OCI-LY7 (cell line): ENCODE data around the gene RAC2. TPM values are rescaled to one million over a fixed set of nuclear protein-coding genes. Genes with fewer than 3 reads are reported as not detected.

Experiments used
- BruUV-seq: library from RNA; stranded (reverse); fragments of 400-500 nt; replicated peaks from 2 replicates; lab custom pipeline; 2021; lab: Mats Ljungman, UMichigan
- CTCF ChIA-PET: fragments of 300-600 bp; sonication (Branson Sonifier 250); formaldehyde crosslinking; loops from one replicate; lab custom pipeline; 2022; ENCODE audit warnings: antibody characterized with exemption; ENCODE audit not compliant: unreplicated experiment; lab: Charles Lee
- POLR2A ChIA-PET: fragments of 300-600 bp; sonication (Branson Sonifier 250); formaldehyde crosslinking; loops from one replicate; lab custom pipeline; 2022; ENCODE audit warnings: antibody characterized with exemption; lab: Charles Lee
- DNase-seq: peaks from one replicate; pipeline ENCODE4 v3.0.0-alpha.2; 2015; ENCODE audit warnings: low spot score
- H2AFZ ChIP-seq: fragments of 200-600 bp; sonication (generic), shearing (Covaris generic); 2 replicates; pipeline ENCODE4 v1.6.1; 2014; ENCODE audit warnings: mild to moderate bottlenecking, antibody characterized with exemption, low read length, moderate library complexity
- H3K27ac ChIP-seq: fragments of 200-600 bp; sonication (generic); 2 replicates; pipeline ENCODE4 v1.5.1; 2014; ENCODE audit warnings: mixed run types, low read depth, mild to moderate bottlenecking, moderate library complexity, low read length, inconsistent platforms; ENCODE audit not compliant: poor library complexity, severe bottlenecking
- H3K36me3 ChIP-seq: fragments of 200-600 bp; sonication (generic); 2 replicates; pipeline ENCODE4 v1.6.1; 2014; ENCODE audit warnings: mild to moderate bottlenecking, antibody characterized with exemption, low read length, moderate library complexity, mixed read lengths; ENCODE audit not compliant: insufficient read depth
- H3K4me1 ChIP-seq: fragments of 200-600 bp; sonication (generic); 2 replicates; pipeline ENCODE4 v1.5.1; 2014; ENCODE audit warnings: mild to moderate bottlenecking, low read length; ENCODE audit not compliant: insufficient read depth, poor library complexity, severe bottlenecking
- H3K4me2 ChIP-seq: fragments of 200-600 bp; sonication (generic); 2 replicates; pipeline ENCODE4 v1.6.1; 2014; ENCODE audit warnings: mild to moderate bottlenecking, low read length
- H3K4me3 ChIP-seq: fragments of 200-600 bp; sonication (generic); 2 replicates; pipeline ENCODE4 v1.5.1; 2014; ENCODE audit warnings: mild to moderate bottlenecking, low read depth, low read length; ENCODE audit not compliant: poor library complexity, severe bottlenecking
- H3K79me2 ChIP-seq: fragments of 200-600 bp; sonication (generic); 2 replicates; pipeline ENCODE4 v1.6.1; 2016; ENCODE audit warnings: low read depth, mild to moderate bottlenecking, low read length, moderate library complexity, mixed read lengths; ENCODE audit not compliant: insufficient read depth
- H3K9me2 ChIP-seq: fragments of 200-600 bp; sonication (generic); 2 replicates; pipeline ENCODE4 v1.6.1; 2016; ENCODE audit warnings: mild to moderate bottlenecking, low read length, mixed read lengths; ENCODE audit not compliant: insufficient read depth
- H3K9me3 ChIP-seq: fragments of 200-600 bp; sonication (generic); 2 replicates; pipeline ENCODE4 v1.6.1; 2014; ENCODE audit warnings: mild to moderate bottlenecking, mixed run types, low read length, mixed read lengths
- H4K20me1 ChIP-seq: fragments of 200-600 bp; sonication (generic); 2 replicates; pipeline ENCODE4 v1.6.1; 2014; ENCODE audit warnings: mild to moderate bottlenecking, antibody characterized with exemption, low read length, moderate library complexity, mixed read lengths; ENCODE audit not compliant: insufficient read depth
- EZH2phosphoT487 ChIP-seq: fragments of 200-600 bp; sonication (generic); IDR thresholded peaks from 2 replicates; pipeline ENCODE4 v1.6.1; 2018; ENCODE audit warnings: low read depth, borderline replicate concordance, mild to moderate bottlenecking, mixed run types, antibody characterized with exemption, low read length, moderate library complexity, mixed read lengths
- intact Hi-C: fragments of 100-400 bp; cut with micrococcal nuclease; formaldehyde crosslinking; loops from one replicate; pipeline ENCODE4 v1.10.0; 2022; ENCODE audit not compliant: unreplicated experiment
- total RNA-seq, 2 experiments: library from RNA; depleted of rRNA in 1 of 2; stranded (reverse); fragments of >200 nt in 1 of 2; shearing (Covaris generic) in 1 of 2; gene quantifications; 2 replicates each; pipeline ENCODE4 v1.2.3, GENCODE V29; 2014 to 2022
- TF ChIP-seq, protein P1 (sequence below): fragments of 200-600 bp; sonication (generic); conservative IDR thresholded peaks from 2 replicates; pipeline ENCODE4 v1.5.1; 2014; ENCODE audit warnings: mild to moderate bottlenecking, antibody characterized with exemption, low read length, moderate library complexity, mixed read lengths

The RAC2 gene
- total RNA-seq, 2 experiments from 2014 or later = 142 to 321 TPM

DNA sequence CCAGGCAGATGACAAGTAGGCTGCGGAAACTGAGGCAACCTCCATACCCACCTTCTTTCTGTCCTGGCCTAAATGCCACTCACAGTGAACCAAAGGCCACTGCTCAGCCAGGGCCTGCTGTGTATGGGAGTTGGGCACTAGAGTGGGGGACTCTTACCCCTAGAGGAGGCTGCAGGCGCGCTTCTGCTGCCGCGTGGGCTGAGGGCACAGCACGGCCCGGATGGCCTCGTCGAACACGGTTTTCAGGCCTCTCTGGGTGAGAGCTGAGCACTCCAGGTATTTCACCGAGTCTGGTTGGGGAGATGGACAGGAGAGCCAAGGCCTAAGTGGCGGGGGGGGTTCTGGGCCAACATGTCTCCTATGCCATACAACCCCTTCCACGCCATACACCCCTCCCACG, 17.6 kb downstream of the RAC2 start:
- no peak for DNase-seq
- POLR2A ChIA-PET = no interaction called here
- Histone ChIP-seq H3K4me2 (no peak overlapping the region), H3K9me2 (no peaks in the 10 kb centered on the region), H3K9me3 (0 out of 2 replicates have a peak, but pooled peaks cover 1% of the 10 kb centered on the region), H3K27ac (peak overlapping the region; percentile 39), H3K36me3 (peaks cover 89% of the 10 kb centered on the region), H3K4me3 (no peak overlapping the region), H3K79me2 (no peaks in the 10 kb centered on the region; the same call in 1 of the 2 replicates), H3K4me1 (peaks cover 69% of the 10 kb centered on the region), H2AFZ (no peak overlapping the region), H4K20me1 (no peaks in the 10 kb centered on the region)
- TF ChIP-seq EZH2phosphoT487 = no peak
- TF ChIP-seq, protein P1, sequence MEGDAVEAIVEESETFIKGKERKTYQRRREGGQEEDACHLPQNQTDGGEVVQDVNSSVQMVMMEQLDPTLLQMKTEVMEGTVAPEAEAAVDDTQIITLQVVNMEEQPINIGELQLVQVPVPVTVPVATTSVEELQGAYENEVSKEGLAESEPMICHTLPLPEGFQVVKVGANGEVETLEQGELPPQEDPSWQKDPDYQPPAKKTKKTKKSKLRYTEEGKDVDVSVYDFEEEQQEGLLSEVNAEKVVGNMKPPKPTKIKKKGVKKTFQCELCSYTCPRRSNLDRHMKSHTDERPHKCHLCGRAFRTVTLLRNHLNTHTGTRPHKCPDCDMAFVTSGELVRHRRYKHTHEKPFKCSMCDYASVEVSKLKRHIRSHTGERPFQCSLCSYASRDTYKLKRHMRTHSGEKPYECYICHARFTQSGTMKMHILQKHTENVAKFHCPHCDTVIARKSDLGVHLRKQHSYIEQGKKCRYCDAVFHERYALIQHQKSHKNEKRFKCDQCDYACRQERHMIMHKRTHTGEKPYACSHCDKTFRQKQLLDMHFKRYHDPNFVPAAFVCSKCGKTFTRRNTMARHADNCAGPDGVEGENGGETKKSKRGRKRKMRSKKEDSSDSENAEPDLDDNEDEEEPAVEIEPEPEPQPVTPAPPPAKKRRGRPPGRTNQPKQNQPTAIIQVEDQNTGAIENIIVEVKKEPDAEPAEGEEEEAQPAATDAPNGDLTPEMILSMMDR = no peak
- CTCF ChIA-PET = no interaction called here
- intact Hi-C loops = no loop called here
- no TSS peak for BruUV-seq

DNA sequence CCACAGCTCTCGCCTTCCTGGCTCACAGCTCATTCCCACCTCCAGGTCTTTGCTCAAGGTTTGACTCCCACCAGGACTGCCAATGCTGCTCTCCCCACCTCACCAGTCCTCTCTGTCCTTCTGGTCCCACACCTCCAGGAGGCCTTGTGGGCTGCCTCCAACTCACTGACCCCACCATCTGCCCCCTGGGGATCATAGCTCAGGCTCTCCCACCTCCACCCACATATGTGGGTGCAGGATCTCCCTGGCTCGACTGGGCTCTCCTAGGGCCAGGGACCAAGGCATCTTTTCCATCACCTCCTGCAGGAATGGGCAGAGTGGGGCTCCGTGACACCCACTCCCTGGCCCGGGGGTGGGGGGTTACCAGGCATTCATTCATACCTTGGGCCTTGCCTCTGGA, 18.0 kb downstream of the RAC2 start:
- Histone ChIP-seq H4K20me1 (no peaks in the 10 kb centered on the region), H3K9me2 (no peaks in the 10 kb centered on the region), H3K4me2 (no peak overlapping the region), H3K36me3 (peaks cover 89% of the 10 kb centered on the region), H3K79me2 (no peaks in the 10 kb centered on the region; the same call in 1 of the 2 replicates), H3K4me3 (no peak overlapping the region), H3K9me3 (0 out of 2 replicates have a peak, but pooled peaks cover 4% of the 10 kb centered on the region), H3K4me1 (peaks cover 66% of the 10 kb centered on the region), H2AFZ (no peak overlapping the region), H3K27ac (peak overlapping the region; percentile 39)
- ChIA-PET CTCF (no interaction called here), POLR2A (no interaction called here)
- no peak for DNase-seq
- intact Hi-C loops = no loop called here
- no peak for TF ChIP-seq EZH2phosphoT487
- TF ChIP-seq, protein P1 = no peak
- BruUV-seq = no TSS peak

DNA sequence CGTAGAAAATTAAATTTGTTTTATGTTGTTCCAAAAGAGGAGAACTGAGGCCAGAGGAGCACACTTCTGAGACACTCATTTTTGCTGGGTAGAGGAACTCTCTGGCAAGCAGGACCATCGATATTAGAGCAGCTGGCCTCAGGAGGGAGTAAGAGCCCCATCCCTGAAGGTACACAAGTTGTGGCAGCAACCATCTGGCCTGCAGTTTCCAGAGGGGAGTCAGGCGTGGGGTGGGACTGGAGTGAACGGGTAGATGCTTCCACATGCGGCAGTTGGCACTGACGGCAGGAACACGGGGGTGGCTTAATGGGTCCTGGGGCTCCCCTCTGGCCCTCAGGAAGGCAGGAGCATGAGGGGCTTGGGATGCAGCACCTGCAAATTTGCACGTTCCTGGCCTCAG, 18.6 kb downstream of the RAC2 start:
- no peaks in the 10 kb centered on the region; the same call in 1 of the 2 replicates for H3K79me2 ChIP-seq
- no peak overlapping the region for H2AFZ ChIP-seq
- TF ChIP-seq, protein P1 = peak; percentile 69
- TF ChIP-seq EZH2phosphoT487 = no peak
- H3K4me1 ChIP-seq = peaks cover 66% of the 10 kb centered on the region
- TSS peak; percentile 95 for BruUV-seq
- peak overlapping the region; percentile 39 for H3K27ac ChIP-seq
- POLR2A ChIA-PET = no interaction called here
- CTCF ChIA-PET = interaction anchor here (1.4 kb wide), 1 partner anchor 26 kb away, joined by 4 read pairs; no protein-coding TSS in a partner anchor
- H3K4me3 ChIP-seq = no peak overlapping the region
- peaks cover 83% of the 10 kb centered on the region for H3K36me3 ChIP-seq
- H3K9me3 ChIP-seq = 0 out of 2 replicates have a peak, but pooled peaks cover 4% of the 10 kb centered on the region
- H4K20me1 ChIP-seq = no peaks in the 10 kb centered on the region
- intact Hi-C loops = no loop called here
- no peak overlapping the region for H3K4me2 ChIP-seq
- peak; percentile 51 for DNase-seq
- H3K9me2 ChIP-seq = no peaks in the 10 kb centered on the region
